NB4 (cell line): ENCODE results near the gene PLP2.

ENCODE experiments used
- POLR2A ChIP-seq: IDR thresholded peaks from 2 replicates; pipeline ENCODE4 v1.6.1; 2011; ENCODE audit warnings: mild to moderate bottlenecking; ENCODE audit not compliant: insufficient read length; ENCODE audit errors: extremely low read depth
- TF ChIP-seq, protein P1 (sequence below): IDR thresholded peaks from one replicate; pipeline ENCODE4 v1.5.1; 2012; ENCODE audit warnings: low read depth, low read length
- TF ChIP-seq, protein P2 (sequence below): IDR thresholded peaks from 2 replicates; pipeline ENCODE4 v1.6.1; 2011; ENCODE audit warnings: low read depth, low read length

DNA sequence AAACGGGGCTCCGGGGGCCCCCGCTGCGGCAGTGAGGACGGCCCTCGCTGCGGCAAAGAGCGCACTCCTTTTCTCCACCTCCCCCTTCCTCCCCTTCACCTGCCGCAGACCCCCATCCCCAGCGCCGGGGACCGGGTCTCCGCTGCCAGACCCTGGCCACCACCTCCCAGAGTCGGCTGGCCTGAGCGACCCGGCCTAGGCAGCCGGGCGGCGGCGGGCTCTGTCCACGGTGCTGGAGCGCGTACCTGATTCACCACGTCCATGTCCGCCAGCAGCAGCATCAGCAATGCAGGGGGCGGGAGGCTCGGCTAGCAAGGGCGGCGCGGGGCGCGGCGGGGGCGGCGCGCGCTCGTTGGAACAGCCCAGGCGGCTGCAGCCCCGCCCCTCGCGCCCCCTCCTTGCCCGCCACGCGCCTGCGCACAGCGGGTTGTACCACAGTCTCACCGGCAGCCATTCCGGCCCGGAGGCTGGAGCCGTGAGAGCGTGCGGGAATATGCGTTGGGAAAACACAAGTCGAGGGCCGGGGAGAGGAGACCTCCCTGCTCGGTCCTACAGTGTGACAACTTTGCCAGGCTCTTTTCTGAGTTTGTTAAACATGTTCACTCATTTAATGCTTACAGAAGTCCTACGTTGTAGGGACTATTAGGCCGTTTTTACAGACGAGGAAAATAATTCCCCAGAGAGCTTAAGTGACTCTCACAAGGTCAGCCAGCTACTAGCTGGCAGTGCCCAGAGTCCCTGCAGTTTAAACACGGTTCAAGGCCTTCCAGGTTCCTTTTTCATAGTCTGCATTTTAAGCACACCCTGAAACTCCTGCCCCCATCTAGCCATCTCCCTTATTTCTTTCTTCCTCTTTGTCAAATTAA is 28.4 kb downstream of the PLP2 start, which contains the start of gene SYP:
- TF ChIP-seq, protein P1, sequence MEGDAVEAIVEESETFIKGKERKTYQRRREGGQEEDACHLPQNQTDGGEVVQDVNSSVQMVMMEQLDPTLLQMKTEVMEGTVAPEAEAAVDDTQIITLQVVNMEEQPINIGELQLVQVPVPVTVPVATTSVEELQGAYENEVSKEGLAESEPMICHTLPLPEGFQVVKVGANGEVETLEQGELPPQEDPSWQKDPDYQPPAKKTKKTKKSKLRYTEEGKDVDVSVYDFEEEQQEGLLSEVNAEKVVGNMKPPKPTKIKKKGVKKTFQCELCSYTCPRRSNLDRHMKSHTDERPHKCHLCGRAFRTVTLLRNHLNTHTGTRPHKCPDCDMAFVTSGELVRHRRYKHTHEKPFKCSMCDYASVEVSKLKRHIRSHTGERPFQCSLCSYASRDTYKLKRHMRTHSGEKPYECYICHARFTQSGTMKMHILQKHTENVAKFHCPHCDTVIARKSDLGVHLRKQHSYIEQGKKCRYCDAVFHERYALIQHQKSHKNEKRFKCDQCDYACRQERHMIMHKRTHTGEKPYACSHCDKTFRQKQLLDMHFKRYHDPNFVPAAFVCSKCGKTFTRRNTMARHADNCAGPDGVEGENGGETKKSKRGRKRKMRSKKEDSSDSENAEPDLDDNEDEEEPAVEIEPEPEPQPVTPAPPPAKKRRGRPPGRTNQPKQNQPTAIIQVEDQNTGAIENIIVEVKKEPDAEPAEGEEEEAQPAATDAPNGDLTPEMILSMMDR = no peak
- TF ChIP-seq POLR2A = peak; percentile 93
- TF ChIP-seq, protein P2, sequence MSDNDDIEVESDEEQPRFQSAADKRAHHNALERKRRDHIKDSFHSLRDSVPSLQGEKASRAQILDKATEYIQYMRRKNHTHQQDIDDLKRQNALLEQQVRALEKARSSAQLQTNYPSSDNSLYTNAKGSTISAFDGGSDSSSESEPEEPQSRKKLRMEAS = 0 out of 2 replicates have a peak, but pooled peaks have one; percentile 41
